Cardiac muscle cell (in vitro differentiated cells and primary cell): ENCODE results near the gene GPR183. TPM values are rescaled to one million over a fixed set of nuclear protein-coding genes. Genes with fewer than 3 reads are reported as not detected.
A peak's percentile ranks its signal among the peaks of the same experiment; 100 is the strongest.

Experiments used
- DNase-seq, 2 donors: peaks; one replicate each; pipeline versions ENCODE4 v3.0.0 to v3.0.0-alpha.2; 2010 to 2017; ENCODE audit warnings: low read depth in 1 of 2, low spot score in 1 of 2
- H3K27ac ChIP-seq: fragments of 200-600 bp; sonication (generic); 2 replicates; pipeline ENCODE4 v1.5.1; 2016
- H3K27me3 ChIP-seq: fragments of 200-600 bp; sonication (generic); 2 replicates; pipeline ENCODE4 v1.6.0; 2016; ENCODE audit warnings: control low read depth
- H3K36me3 ChIP-seq: fragments of 200-600 bp; sonication (generic); 2 replicates; pipeline ENCODE4 v1.5.1; 2016; ENCODE audit warnings: control low read depth
- H3K4me1 ChIP-seq: fragments of 200-600 bp; sonication (generic); 2 replicates; pipeline ENCODE4 v1.8.1; 2017; ENCODE audit warnings: low read depth, mild to moderate bottlenecking, mixed run types
- H3K4me3 ChIP-seq: fragments of 200-600 bp; sonication (generic); 2 replicates; pipeline ENCODE4 v1.5.1; 2016; ENCODE audit warnings: mild to moderate bottlenecking
- H3K9me3 ChIP-seq: fragments of 200-600 bp; sonication (generic); 2 replicates; pipeline ENCODE4 v1.5.1; 2017; ENCODE audit warnings: low read depth, mild to moderate bottlenecking, control low read depth
- polyA plus RNA-seq: library from polyadenylated mRNA; unstranded; fragments of >200 nt; fragmentation: Nextera tagmentation; extraction: Ambion mirVana; gene quantifications from 2 replicates; pipeline ENCODE4 v1.2.1, GENCODE V29; 2016
- total RNA-seq: library from RNA; depleted of rRNA; stranded (reverse); fragments of >200 nt; gene quantifications from 2 replicates; pipeline ENCODE4 v1.2.3, GENCODE V29; 2016
- TF ChIP-seq, protein P1 (sequence below): IDR thresholded peaks from 2 replicates; pipeline ENCODE4 v1.5.1; 2012; ENCODE audit warnings: low read depth, mild to moderate bottlenecking, low read length

GPR183 gene
- total and polyA plus RNA-seq, 2 experiments from 2014 or later = 11.6 to 17.1 TPM

DNA sequence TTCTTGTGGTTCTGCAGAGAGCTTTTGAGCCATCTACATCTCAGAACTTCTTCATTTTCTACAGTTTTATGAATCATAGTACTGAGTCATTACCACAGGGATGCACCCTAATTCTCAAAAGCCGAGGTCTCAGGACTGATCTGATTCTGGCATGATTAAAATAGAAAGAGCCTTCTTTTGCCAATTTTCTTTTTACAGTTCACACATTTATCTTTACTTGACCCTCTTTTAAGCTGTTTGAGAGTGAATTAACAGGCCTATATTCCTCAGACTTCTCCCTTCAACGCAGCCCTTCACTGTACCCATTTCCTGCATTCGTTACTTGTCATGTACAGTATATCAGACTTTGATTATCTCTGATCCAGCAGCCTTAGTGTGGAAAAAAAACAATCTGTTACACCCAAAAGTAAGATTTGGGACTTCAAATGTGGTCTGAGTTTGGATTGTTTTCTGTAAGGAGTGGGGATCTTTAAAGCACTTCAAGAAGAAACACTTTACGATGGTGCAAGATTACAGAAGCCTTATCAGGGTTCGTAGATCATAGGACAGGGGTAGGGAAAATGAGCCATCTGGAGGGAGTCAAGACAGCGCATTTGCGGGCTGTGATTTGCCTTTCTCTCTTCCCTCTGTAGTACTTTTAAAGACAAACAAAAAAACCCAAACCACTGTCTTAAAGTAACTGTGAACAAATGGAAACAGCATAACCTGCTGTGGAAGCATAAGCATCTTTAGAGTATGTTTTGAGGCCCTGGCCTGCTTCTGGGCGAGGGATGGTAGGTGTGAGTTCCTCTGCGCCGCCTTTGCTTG lies 15.3 kb upstream of the GPR183 start:
- Histone ChIP-seq H3K4me1 (peaks cover 20% of the 10 kb centered on the region), H3K4me3 (no peak overlapping the region), H3K27me3 (no peaks in the 10 kb centered on the region), H3K27ac (no peak overlapping the region), H3K36me3 (no peaks in the 10 kb centered on the region), H3K9me3 (no peaks in the 10 kb centered on the region)
- peak in 1 of 2 donors; percentile 70 for DNase-seq
- TF ChIP-seq, protein P1, sequence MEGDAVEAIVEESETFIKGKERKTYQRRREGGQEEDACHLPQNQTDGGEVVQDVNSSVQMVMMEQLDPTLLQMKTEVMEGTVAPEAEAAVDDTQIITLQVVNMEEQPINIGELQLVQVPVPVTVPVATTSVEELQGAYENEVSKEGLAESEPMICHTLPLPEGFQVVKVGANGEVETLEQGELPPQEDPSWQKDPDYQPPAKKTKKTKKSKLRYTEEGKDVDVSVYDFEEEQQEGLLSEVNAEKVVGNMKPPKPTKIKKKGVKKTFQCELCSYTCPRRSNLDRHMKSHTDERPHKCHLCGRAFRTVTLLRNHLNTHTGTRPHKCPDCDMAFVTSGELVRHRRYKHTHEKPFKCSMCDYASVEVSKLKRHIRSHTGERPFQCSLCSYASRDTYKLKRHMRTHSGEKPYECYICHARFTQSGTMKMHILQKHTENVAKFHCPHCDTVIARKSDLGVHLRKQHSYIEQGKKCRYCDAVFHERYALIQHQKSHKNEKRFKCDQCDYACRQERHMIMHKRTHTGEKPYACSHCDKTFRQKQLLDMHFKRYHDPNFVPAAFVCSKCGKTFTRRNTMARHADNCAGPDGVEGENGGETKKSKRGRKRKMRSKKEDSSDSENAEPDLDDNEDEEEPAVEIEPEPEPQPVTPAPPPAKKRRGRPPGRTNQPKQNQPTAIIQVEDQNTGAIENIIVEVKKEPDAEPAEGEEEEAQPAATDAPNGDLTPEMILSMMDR = no peak

DNA sequence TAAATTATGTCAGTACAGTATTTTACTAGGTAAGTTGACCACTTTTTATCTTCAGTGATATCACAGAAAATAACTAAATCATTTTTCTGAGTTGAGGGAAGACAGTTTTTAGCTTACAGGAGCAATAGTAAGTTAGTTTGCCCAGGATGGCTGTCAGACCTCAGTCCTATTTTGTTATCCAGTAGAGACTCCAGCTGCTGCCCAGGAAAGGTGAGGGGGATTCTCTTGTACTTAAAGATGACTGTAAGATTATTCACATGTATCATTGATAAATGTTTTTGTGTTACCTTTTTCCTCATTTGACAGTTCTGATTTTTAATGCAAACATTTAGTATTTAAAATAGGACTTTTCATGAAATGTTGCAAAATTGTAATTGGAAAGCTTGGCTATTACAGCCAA lies 14.5 kb upstream of the GPR183 start:
- no peak for DNase-seq
- H3K36me3 ChIP-seq = no peaks in the 10 kb centered on the region
- H3K4me1 ChIP-seq = peaks cover 26% of the 10 kb centered on the region
- no peaks in the 10 kb centered on the region for H3K27me3 ChIP-seq
- H3K27ac ChIP-seq = no peak overlapping the region
- no peaks in the 10 kb centered on the region for H3K9me3 ChIP-seq
- TF ChIP-seq, protein P1 = no peak
- H3K4me3 ChIP-seq = no peak overlapping the region

DNA sequence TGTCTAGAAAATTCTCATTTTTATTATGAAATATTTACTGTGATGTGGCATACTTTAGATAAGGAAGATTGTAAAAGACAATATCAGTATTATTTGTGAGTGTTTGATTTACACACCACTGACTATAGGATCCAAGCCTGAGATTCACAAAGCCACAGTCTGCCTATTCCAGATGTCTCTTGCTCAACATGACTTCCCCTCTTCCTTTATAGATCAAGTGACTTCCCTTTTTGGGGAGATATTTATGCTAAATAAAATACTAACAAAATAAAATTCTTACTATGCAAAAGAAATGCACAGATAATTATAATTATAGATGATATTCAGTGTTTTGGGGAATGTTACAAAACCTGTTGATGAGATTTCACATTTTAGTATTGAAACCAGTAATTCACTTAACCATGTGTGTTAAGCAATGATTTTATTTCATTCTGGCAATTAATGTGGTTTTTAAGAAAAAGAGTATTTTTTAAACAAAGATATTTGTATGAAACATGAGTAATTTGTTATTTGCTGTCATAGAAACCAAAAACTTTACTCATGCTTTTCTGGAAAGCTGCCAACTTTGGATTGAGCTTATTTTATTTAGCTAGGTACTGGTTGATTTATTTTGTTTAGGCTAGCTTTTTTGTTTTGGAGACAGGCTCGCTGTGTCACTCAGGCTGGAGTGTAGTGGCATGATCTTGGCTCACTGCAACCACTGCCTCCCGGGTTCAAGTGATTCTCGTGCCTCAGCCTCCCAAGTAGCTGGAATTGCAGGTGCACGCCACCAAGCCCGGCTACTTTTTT lies 13.7 kb upstream of the GPR183 start:
- TF ChIP-seq, protein P1 = no peak
- H3K9me3 ChIP-seq = no peaks in the 10 kb centered on the region
- H3K4me3 ChIP-seq = no peak overlapping the region
- H3K4me1 ChIP-seq = peaks cover 29% of the 10 kb centered on the region
- no peaks in the 10 kb centered on the region for H3K36me3 ChIP-seq
- DNase-seq = peak in 1 of 2 donors; percentile 86
- no peak overlapping the region for H3K27ac ChIP-seq
- no peaks in the 10 kb centered on the region for H3K27me3 ChIP-seq

DNA sequence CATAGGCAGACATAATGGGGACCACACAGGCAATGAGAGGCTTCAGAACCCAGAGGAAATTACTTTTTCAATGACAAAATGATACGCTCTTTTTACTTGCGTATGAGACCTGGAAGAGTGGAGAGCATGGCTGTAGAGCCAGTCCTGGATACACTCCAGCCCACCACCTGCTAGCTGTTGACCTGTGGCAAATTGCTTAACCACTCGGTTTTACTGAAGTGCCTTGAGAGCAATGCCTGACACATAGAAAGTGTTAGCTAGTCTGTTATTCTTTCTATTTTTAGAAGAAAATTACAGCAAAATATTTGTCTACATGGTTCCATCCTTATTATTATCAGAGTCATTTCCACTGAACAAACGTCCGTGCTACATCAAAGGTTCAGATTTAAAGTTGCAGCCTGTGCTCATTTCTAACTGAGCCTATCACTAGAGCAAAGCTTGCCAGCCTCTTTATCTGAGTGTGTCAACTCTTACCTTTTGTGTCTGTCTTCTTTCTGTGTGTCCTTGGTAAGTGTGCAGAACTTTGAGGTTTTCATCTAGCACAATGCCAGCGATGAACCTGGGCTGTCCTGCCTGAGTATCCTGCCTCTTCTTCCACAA lies 9.6 kb upstream of the GPR183 start:
- no peak overlapping the region for H3K27ac ChIP-seq
- H3K4me3 ChIP-seq = no peak overlapping the region
- H3K9me3 ChIP-seq = no peaks in the 10 kb centered on the region
- H3K27me3 ChIP-seq = no peaks in the 10 kb centered on the region
- H3K36me3 ChIP-seq = no peaks in the 10 kb centered on the region
- TF ChIP-seq, protein P1 = no peak
- DNase-seq = no peak
- peaks cover 23% of the 10 kb centered on the region for H3K4me1 ChIP-seq

DNA sequence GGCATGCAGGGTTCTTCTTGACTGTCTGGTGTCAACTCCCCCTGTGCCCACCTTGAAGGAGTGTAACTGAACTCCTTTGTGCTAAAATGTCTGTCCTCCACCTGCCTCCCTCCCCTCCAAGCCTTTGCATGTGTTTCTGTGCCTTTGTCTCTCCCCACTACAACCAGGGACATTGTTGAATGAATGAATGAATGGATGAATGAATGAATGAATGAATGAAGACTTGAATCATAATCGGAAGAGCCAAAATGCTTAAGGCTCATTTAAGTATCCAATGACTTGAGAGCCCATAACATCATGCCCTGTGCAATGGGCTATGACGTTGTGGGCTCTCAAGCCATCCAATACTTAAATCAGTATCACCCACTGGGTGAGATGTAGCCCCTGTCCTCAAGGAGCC lies 9.0 kb upstream of the GPR183 start:
- Histone ChIP-seq H3K27me3 (no peaks in the 10 kb centered on the region), H3K4me3 (no peak overlapping the region), H3K9me3 (no peaks in the 10 kb centered on the region), H3K4me1 (peaks cover 23% of the 10 kb centered on the region), H3K36me3 (no peaks in the 10 kb centered on the region), H3K27ac (no peak overlapping the region)
- TF ChIP-seq, protein P1 = no peak
- no peak for DNase-seq
